ENCODE measurements around the gene DPYD.
"Not testable (repeated sequence)": the region's sequence is repeated elsewhere in the genome, so short reads cannot be mapped to it uniquely, and the experiment has no call there.

The DPYD gene

GRCh38 chr1:97349794-97350193 lies 571.0 kb downstream of the DPYD start:
- not testable (repeated sequence) for DNase-seq

GRCh38 chr1:97348599-97349265 lies 572.1 kb downstream of the DPYD start:
- DNase-seq = no peak

GRCh38 chr1:97340951-97341350 lies 579.9 kb downstream of the DPYD start:
- no peak for DNase-seq

- DNase-seq = no peak
Observed at GRCh38 chr1:97338347-97338746, 582.5 kb downstream of the DPYD start.

GRCh38 chr1:97337250-97338030 lies 583.4 kb downstream of the DPYD start:
- no peak for DNase-seq

- DNase-seq = no peak
Observed at GRCh38 chr1:97334454-97334853, 586.4 kb downstream of the DPYD start.

- DNase-seq = no peak
Observed at GRCh38 chr1:97332716-97333115, 588.1 kb downstream of the DPYD start.

DNA sequence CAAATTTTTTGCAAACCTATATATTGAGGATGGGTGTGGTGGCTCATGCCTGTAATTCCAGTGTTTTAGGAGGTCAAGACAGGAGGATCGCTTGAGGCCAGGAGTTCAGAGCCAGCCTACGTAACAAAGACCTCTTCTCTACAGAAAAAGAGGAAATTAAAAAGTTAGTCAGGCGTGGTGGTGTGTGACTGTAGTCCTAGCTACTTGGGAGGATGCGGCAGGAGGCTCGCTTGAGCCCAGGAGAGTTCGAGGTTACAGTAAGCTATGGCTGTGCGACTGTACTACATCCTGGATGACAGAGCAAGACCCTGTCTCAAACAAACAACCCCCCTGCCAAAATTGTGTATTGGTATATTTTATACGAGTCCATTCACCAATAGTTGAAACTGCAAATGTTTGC lies 589.7 kb downstream of the DPYD start:
- no peak for DNase-seq

DNA sequence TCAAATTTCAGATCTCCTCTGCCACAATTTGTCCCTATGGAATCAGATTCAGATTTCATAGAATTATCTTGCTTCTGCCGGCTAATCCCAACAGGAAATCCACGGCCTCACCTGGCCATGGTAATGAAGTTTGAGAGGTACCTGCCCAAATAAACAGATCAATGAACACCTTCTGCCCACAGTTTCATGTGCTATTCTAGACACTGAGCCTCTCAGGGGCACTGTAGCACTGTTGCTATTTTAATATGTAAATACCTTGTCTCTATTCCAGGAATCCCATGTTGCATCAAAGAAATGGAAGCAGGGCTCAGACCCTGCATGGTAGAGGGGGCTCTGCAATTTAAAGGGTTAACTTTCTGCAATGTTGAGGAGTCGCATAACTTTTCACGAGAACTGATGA lies 606.1 kb downstream of the DPYD start:
- DNase-seq = peak; percentile 21

- DNase-seq = no peak
Observed at GRCh38 chr1:97308131-97308530, 612.7 kb downstream of the DPYD start.

DNA sequence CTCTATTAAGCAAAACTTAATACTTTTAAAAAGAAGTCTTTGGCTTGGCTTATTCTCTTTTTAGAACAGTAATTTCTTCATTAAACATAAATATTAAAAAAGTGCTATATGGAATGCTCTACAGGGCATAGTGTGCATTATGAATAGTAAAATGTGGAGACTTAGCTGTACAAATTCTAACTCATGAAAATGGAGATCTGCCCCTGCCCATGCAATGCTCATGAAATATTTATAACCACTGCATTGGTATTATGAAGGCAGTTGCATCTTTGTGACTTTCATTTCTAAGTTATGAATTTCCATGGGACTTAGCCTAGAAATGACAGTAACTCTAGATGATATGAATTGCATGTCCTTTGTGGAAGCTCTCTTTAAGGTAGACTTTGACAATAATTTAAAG lies 613.3 kb downstream of the DPYD start:
- no peak for DNase-seq

DNA sequence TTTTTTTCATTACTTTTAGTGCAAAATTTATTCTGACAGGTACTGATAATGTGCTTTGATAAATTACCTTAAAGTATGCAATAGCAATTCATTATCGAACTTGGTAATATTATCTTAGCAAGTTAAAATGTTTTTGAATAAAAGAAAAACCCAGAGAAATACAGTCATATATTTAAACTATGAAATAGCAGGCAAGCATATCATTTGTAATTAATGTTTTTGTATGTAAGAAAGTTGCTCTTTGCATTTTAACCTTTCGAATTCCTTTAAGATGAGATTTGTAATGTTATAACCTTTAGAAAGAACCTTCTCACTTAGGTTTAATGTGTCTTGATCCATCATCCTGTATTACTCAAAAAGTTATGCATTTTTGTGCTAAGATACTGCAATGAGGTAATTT lies 613.7 kb downstream of the DPYD start:
- no peak for DNase-seq

- no peak for DNase-seq
Observed at GRCh38 chr1:97306504-97306903, 614.3 kb downstream of the DPYD start.

- no peak for DNase-seq
Observed at GRCh38 chr1:97304366-97304765, 616.5 kb downstream of the DPYD start.

DNA sequence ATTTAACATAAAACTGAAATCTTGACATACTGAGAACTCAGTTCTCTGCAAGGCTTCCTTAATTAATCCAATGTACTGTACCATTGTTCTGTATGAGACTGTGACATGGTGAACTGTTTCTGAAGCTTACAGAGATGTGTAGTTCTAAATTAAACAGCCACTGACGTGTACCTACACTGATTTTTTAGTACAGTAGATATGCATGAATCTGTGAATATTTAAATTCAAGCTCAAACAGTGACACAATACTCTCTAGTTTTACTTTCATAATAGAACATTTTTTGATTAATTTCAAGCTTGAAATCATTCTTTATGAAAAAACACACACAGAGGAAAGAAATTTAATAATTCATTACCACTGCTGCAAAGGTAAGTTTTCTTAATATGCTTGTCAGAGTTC lies 621.9 kb downstream of the DPYD start:
- no peak for DNase-seq

GRCh38 chr1:97297611-97298010 lies 623.2 kb downstream of the DPYD start:
- no peak for DNase-seq

- no peak for DNase-seq
Observed at GRCh38 chr1:97281962-97282361, 638.9 kb downstream of the DPYD start.

DNA sequence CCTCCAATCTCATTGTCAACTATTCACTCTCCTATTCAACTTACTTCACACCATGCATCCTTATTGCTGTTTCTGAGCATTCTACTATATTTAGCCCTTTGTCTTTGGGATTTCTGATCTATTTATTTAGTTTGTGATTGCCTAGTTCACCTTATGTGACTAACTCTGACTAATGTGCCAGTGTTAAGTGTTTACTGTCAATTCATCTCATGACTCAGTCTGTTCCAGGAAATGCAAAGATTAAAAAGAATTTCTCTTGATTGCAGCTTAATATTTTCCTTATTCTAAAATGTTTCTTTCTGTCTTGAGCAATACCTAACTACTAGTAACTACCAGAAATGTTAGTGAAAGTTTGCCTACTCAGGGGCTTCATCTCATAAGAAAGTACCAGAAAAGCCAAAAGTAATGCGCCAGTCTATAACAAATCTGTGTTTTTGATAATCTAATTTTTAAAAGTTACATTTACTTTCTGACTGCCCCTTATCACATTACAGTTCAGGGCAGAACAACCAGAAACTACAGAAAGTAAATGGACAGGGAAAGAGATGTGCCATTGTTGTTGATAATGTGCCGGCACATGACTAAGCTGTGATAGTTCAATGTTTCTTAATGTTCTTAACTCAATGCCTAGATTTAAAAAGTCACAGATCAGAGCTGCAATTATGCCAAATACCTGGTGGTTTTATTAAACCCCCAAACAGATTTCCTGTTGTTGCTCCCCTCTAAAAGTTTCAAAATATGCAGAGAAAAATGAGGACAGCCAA lies 642.8 kb downstream of the DPYD start:
- no peak for DNase-seq

GRCh38 chr1:97271916-97272788 lies 648.7 kb downstream of the DPYD start:
- DNase-seq = no peak

DNA sequence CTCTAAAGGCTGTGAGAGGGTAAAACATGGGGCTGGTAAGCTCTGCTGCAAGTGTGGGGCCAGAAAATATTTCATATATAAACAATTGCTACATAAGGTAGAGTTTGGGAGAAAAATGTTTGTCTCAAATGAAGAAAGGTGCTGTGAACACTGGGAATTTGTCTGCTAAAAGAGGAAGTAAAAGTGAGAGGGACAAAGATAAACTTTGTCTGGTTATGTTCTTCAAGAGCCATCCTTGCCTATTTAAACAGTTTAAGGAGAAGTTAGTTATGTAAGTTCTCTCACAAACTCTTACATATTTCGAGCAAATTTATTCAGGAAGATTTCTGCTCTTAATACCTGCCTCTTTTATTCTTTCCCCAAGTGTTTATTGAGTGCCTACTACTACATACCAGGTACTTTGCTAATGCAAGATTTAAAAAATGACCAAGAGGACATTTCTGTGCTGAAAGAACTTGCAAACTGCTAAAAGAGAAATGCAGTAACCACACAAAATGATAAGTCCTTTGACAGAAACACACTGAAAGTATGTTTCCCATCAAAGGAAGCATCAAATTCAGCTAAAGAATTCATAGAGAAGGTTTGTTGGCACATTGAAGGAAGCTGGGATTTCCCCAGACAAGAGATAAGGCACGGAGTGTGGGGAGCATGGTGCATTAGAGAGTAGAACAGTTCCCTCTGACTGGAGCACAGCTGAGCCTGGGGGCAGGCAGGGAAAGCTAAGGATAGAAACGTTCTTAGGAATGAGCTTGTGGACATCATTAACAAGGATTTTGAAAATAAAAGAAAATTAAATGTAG lies 650.1 kb downstream of the DPYD start:
- DNase-seq = no peak

DNA sequence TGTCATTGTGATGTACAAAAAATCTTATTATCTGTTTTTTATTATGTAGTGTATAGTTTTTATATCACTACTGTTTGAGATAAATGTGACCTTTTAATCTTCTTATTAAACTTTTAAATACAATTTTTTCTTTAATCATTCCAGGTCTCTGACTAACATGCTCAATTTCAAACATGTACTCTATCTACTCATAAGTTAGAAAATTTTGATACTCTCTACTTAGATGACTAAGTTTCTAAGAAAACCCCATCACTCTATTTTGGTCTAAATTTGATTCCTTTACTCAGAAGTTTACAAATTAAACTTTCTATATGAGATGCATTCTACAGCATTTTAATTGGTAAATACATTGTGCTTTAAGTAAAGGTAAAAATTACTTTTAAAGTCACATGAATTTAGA lies 655.2 kb downstream of the DPYD start:
- DNase-seq = no peak

DNA sequence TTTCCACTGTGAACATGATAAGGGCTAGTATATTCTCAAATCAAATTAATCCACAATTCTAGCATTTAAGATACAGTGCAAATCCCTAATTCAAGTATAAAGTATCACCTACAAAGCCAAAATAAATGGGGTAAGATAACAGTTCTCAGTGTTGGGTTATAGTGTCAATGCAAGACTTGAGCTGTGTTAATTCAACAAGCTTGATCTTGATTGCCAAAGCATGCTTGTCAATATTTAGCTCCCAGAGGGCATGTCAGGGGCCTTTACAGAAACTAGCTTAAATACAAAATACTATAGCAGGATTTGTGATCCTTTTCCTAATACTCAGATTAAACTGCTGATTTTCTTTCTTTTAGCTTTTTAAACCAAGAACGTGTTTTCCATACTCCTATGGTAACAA lies 658.0 kb downstream of the DPYD start:
- no peak for DNase-seq

Measured in NCI-H146 (cell line).